Amygdala (tissue), 56 donors: ENCODE data around the gene NAV1.
"Not testable (repeated sequence)": the region's sequence is repeated elsewhere in the genome, so short reads cannot be mapped to it uniquely, and the experiment has no call there.

Source experiments
- DNase-seq, 56 donors: peaks; one replicate each; lab custom pipeline; 2025; lab: John Stamatoyannopoulos, UW

Gene NAV1

DNA sequence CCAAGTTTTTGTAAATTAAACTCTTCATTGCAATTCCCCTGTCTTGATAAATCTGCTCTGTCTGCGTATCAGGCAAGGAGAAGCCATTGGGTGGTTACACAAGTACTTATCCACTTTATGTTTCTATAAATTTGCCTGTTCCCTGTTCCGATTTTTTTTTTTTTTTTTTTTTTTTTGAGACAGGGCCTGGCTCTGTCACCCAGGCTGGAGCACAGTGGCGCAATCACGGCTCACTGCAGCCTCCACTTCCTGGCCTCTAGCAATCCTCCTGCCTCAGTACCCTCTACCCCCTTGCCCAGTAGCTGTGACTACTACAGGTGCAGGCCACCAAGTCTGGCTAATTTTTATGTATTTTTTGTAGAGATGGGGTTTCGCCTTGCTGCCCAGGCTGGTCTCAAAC, 20.9 kb upstream of the NAV1 start:
- no peak for DNase-seq

DNA sequence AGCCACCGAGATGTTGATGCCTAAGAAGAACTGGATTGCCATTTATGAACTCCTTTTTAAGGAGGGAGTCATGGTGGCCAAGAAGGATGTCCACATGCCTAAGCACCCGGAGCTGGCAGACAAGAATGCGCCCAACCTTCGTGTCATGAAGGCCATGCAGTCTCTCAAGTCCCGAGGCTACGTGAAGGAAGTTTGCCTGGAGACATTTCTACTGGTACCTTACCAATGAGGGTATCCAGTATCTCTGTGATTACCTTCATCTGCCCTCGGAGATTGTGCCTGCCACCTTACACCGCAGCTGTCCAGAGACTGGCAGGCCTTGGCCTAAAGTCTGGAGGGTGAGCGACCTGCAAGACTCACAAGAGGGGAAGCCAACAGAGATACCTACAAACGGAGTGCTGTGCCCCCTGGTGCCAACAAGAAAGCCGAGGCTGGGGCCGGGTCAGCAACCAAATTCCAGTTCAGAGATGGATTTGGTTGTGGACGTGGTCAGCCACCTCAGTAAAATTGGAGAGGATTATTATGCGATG, 18.8 kb upstream of the NAV1 start:
- not testable (repeated sequence) for DNase-seq

DNA sequence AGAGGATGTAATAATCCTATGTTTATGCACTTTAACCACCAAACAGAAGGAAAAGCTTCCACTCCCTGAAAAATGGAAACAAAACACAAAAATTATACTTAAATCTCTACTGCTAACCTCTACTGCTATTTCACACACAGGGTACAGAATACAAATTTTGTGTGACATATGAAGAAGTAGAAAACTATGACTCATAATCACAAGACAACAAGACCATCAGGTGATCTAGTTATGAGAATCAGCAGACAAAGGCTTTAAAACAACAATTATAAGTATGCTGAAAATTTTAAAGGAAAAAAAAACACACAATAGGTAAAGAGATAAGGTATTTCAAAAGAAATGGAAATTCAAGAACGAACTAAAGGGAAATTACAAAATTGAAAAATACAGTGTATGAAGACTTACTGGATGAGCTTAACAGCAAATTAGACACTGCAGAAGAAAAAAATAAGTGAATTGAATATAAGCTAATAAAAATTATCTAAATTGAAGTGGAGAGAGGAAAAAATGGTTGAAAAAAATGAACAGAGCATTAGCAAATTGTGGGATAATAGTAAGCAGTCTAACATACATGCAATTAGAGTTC, 13.6 kb upstream of the NAV1 start:
- DNase-seq: no peak

DNA sequence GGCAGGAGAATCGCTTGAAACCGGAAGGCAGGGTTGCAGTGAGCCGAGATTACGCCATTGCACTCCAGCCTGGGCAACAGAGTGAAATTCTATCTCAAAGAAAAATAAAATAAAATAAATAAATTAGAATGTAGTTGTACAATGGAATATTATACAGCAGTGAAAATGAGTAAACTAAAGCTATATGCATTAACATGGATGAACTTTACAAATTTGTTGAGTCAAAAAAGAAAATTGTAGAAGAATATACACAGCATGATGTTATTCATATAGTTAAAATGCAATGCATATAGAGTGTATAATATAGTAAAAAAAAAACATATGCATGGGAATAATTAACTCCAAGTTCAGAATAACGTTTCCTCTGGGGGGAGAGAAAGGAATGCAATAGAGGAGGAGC, 11.0 kb upstream of the NAV1 start:
- DNase-seq: no peak

DNA sequence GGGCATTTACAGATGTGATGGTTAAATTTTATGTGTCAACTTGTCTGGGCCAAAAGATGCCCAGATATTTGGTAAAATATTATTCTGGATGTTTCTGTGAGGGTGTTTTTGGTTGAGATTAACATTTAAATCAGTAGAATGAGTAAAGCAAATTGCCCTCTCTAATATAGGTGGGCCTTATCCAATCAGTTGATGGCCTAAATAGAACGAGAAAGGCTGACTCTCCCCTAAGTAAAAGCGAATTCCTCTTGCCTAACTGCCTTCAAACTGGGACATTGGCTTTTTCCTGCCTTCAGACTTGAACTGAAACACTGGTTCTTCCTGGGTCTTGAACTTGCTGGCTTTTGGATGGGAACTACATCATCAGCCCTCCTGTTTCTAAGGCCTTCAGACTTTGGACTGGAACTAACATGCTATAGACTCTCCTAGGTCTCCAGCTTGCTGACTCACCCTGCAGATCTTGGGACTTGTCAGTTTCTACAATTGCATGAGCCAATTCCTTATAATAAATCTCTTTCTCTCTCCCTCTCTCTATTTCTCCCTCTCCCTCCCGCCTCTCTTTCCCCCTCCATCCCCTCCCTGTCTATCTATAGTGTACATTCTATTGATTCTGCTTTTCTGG, 10.2 kb upstream of the NAV1 start:
- DNase-seq: no peak

DNA sequence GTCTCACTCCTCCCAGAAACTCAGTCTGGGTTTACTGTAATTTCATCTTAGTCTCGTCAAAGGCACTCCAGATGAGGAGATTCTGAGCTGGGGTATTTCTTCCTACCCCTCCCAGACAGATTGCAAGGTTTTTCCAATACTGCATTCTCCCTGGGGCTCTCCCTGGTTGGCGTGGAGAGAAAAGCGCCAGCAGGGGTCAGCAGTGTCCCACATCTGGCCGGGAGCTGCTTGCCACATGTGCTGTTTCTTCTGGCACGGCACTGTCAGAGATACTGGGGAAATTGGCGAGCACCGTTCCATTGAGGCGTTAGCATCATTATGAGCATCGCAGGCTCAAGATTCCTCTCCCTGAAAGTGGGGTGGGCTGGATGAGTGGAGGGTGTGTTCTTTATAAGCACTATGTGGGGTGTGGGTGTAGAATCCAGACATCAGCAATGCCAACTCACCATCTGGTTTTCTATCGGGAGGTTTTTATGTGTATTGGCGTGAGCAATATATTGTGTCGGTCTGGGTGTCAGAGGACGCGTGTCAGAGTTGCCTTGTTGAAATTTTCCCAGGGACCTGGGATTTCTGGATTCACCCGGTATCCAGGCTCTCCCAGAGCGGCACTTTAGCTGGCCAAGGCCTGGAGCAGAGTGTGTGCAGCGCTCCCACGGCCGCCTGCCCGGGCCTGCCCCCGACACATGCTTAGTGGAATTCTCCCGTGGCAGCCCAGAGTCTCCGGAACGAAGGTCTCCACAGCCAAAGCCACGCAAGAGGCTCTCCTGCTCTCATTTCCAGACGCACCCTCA, 8.0 kb upstream of the NAV1 start:
- peak in 53 of 56 donors; percentile 19 to 91 (median 72) for DNase-seq

DNA sequence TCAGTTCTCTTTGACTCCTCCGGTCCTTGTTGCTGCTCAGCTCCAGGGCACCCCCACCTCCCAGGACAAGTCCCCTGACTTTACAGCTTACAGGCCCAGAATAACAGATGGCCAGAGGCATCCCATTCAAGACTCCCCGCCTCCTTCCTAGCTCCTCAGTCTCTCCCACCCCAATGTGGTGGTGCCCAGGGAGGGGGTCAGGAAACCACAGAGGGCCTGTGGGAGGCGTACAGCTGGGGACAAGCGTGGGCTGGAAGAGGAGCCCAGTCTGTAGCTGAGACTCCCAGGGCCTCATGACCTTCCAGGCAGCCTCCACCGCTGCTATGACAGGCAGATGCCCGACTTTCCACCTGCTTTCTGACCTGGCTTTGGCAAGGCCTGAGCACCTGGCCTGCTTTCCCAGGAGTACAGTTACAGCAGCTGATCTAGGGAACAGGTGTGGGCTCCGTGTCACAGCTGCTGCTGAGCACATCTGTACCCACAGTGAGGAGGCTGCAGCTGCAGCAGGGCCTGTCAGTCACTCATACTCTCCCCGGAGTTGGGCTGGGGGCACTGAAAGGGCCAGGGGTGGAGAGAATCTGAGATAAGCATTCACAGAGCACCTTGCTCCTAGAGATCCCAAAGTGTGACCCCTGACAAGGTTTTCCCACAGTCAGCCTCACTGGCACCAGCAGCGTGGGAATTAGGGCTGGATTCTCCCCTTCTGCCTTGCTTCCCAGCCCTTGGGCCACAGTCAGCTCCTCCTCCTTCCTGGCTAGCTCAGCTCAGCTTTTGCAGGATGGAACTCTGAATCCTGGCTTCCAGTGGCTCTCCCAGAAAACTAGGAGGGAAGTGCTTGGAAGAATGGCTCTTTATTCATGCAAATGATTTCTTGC, 7.1 kb upstream of the NAV1 start:
- peak in 1 of 56 donors; percentile 16 for DNase-seq

DNA sequence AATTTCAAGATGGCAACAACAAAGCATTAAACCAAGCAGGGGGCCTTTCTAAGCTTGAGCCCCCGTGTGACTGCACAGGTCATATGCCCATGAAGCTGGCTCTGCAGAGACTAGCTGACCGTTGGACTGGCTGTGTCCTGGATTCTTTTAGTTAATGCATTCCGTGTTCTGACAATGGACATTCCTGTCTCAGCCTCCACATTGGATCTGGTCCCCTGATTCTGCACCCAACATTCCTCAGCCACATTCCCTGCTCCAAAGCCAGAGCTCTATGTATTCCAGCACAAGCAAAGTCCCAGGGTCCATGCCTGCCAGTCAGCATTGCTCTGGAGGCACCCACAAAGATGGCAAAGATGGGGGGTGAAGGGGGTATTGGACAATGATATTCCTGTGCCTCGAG, 5.1 kb upstream of the NAV1 start:
- no peak for DNase-seq

DNA sequence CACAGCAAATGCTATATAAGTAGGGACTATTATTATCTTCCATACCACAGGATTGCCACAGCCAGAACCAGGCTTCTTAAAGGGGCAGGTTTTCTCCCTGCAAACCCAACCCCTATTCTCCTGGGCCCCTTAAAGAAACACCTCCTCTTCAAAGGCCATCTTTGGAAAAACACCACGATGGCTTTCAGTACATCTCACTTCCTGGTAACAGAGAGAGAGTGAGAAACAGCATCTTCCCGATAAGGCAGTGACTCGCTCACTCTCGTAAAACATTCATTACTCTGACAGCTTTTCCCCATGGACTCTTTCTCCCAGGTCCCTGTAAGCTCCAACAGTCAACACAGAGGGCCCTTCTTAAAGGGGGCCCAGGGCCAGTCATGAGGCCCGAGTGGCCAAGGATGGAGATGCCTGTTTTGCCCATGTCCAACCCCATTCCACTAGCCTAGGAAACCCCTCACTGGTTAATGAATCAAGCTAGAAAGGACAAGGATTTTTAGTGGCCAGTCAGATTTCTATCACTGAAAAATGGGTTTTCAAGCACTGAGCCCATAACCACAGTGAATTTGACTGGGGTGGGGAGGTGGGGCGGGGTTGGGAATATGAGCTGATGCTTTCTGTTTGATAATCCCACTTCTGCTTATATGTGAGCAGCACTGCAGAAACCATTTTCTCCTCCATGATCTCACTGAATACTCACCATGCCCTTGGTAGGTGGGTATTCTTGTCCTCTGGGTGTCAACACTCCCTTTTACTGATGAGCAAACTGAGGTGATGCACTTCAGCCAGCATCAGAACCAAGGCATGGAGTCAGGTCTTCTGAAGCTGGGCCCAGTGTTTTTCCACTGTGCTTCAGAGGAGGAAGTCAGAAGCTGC, 3.6 kb upstream of the NAV1 start:
- DNase-seq: no peak

DNA sequence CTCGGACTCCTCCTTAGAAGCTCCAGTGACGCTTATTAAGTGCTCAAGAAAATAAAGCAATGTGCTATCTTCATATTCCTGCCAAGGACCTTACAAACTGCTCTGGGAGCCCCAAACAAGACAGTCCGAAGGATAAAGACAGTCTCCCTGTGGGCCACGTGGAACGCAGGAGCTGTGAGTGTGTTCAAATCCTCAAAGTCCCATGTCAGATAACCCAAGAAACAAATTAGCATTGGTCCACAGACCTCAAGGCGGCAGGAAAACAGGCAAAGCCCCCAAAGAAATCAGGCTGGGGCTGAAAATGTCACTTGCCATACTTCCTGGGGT, 3.0 kb upstream of the NAV1 start:
- no peak for DNase-seq

DNA sequence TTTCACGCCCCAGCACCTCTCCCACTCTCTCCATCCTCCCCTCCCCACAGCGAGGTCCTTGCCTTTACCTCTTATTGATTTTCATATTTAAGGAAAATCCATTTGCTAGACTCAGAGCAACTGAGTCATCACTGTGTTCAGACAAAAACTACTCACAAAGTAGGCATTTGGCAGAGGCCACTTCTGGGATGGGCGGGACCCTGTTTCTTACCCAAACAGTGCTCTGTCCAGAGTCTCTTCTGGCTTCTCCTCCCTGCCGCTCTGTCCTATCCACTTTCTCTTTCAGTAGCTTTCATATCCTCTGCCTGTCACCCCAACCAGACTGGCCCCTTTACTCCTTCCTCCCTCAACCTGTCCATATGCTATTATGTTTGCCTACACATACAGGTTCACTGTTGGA, 2.4 kb upstream of the NAV1 start:
- DNase-seq: no peak

DNA sequence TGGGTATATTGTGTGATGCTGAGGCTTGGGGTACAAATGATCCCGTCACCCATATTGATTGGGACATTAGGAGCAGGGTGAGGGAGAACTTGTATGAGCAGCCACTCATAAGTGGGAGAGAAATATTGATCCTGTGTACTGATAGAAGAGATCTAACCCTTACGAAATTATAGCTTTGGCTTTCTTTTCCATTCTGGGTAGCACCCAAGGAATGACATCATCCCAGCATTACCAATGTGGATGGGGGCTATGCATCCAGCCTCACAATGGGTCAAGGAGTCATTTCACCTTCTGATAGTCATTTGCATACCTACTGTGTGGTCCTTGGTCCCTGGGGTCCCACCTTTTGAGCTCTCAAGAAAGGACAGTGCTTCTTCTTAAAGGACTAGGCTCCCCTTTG, 1.9 kb upstream of the NAV1 start:
- no peak for DNase-seq

DNA sequence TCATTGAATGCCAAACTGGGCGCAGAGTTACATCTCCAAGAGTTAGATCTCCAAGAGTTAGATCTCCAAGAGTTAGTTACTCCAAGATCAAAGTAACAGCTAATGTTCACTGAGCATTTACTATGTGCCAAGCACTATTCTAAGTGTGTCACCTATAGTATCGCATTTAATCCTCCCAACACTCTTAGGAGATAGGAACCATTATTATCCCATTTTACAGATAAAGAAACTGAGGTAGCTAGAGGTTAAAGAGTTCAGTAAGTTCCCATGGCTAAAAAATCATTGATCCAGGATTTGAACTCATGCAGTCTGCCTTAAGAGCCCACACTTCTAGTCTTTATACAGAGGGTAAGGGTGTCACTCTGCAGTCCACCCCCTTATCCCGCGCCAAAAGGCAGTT, 1.5 kb upstream of the NAV1 start:
- no peak for DNase-seq

DNA sequence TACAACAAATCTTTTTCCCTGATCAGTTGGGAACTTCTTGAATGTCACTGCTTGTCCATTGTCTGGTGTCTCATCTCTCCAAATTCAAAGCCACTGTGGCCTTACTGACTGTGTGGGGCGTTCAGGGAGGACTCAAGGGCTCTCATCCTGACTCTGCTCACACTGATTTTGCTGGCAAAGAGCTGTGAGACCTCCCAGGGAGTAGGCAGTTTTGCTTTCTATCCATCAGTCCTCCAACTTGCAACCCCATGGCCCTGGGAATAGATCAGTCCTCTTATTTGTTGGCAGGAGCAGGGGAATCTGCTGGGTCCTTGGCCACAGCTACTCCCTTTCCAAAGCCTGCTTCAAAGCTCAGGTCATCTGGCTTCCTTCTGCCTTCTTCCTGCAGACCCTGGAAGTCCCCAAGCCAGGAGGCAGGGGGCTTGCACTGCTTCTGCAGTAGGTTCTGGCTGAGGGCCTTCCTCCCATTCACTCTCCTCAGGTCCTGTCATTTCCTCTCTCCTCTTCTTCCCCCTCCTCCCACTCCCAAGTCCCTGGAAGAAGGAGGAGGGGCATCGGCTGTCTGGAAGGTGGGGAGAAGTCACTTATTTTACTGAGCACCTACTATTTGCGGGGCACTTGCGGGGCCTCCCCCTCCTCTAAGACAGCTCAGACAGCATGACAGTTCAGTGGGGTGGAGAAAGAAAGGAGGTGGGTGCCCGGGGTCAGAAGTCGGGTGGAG, 876 bp upstream of the NAV1 start:
- DNase-seq: no peak

DNA sequence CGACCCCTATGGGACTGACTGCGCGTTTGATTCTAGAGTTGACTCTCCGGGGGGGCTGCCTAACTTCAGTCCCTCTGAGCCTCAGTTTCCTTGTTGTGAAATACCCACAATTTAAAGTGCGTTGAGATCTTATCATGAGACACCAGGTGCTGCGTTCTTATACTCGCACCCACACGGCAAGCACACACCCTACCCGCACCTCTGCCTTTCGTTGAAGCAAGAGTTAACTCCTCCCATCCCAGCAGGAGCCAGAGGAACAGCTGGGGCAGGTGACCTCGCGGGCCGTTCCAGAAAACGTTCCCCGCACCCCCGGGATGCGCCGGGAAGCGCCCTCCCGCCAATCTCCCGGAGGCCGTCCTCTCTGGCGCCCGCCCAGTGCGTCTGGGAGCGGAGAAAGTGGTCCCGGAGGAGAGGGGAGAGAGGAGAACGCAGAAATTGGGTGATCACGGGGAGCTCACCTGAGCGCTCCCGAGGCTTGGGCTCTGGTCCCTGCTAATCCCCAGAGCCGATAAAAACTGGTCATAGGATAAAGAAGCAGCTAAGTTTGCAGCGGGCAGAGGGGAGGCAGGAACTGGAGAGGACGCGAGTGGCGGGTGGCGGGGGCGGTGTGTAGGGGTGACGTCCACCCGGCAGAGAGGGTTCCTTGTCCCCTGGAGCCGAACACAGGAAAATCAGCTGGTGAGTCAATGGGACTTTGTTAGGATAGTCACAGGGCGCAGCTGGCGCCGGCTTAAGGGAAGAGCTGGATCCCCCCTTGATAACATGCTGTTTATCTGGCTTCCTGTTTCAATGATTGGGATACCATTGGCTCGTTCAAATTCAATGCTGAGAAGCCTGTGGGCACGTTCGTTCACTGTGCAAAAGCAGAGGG, 869 bp downstream of the NAV1 start:
- DNase-seq: peak in 52 of 56 donors; percentile 30 to 89 (median 70)

DNA sequence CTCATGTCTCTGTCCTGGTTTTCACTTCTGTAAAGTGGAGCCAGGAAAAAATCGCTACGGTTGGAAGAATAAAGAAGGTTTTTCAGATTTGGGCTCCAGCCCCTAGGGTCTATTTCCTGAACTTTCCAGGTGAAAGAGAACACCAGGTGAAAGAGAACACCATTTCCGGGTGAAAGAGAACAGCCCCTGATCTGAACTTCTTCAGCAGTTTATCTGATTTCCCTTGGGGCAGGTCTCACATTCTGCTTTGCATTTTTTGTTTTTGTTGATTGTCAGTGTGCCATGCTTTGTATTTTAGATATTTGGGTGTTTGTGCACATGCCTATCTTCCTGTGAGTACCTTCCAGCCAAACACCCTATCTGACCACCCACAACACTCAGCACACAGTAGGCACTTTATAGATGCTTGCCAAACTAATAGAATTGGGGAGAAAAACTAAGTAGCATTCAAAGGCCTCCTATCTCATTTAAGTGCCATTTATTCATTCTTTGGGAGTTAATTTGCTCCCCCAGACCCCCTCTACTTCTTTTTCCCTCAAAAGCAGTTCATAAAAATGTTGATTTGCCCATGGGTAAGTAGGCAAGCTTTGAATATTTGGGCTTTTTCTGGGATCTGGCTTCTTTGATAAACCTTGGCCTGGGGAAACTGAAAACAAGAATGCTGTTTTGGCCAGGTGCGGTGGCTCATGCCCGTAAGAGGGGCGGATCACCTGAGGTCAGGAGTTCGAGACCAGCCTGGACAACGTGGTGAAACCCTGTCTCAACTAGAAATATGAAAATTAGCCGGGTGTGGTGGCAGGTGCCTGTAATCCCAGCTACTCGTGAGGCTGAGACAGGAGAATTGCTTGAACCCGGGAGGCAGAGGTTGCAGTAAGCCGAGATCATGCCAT, 2.2 kb downstream of the NAV1 start:
- DNase-seq: no peak
